DND-41 (cell line): Measurements from ENCODE around the gene CPA4.

Experiments
- ATAC-seq: fragments of 200-7000 bp; cut with Tn5 transposase; 3 replicates; pipeline ENCODE4 v1.9.1; 2021; ENCODE audit warnings: low read depth; ENCODE audit not compliant: insufficient read depth
- DNase-seq: peaks from one replicate; pipeline ENCODE4 v3.0.0-alpha.2; 2020
- H2AFZ ChIP-seq: 2 replicates; pipeline ENCODE4 v1.6.0; 2012; ENCODE audit warnings: low read depth, low read length
- H3K27ac ChIP-seq: 2 replicates; pipeline ENCODE4 v1.5.1; 2012; ENCODE audit warnings: low read length, inconsistent platforms
- H3K27me3 ChIP-seq: fragments of 200-600 bp; sonication (generic); 2 replicates; pipeline ENCODE4 v1.6.0; 2012; ENCODE audit warnings: low read length, mild to moderate bottlenecking, inconsistent platforms; ENCODE audit not compliant: insufficient read depth, poor library complexity
- H3K36me3 ChIP-seq: 2 replicates; pipeline ENCODE4 v1.5.1; 2012; ENCODE audit warnings: low read length, inconsistent platforms; ENCODE audit not compliant: insufficient read depth
- H3K4me1 ChIP-seq: 2 replicates; pipeline ENCODE4 v1.5.1; 2012; ENCODE audit warnings: mild to moderate bottlenecking, low read length; ENCODE audit not compliant: insufficient read depth
- H3K4me2 ChIP-seq: 2 replicates; pipeline ENCODE4 v1.6.0; 2012; ENCODE audit warnings: mild to moderate bottlenecking, moderate library complexity, low read length, inconsistent platforms; ENCODE audit not compliant: insufficient read depth
- H3K4me3 ChIP-seq, 2 experiments: fragments of 200-600 bp in 1 of 2; shearing (Covaris generic) in 1 of 2; 2 replicates each; pipeline ENCODE4 v1.5.1; 2012 to 2016; ENCODE audit warnings: inconsistent platforms in 2 of 2, low read length in 2 of 2, mild to moderate bottlenecking in 2 of 2, low read depth in 1 of 2, moderate library complexity in 1 of 2
- H3K79me2 ChIP-seq: 2 replicates; pipeline ENCODE4 v1.6.0; 2012; ENCODE audit warnings: low read length, inconsistent platforms; ENCODE audit not compliant: insufficient read depth
- H3K9ac ChIP-seq: 2 replicates; pipeline ENCODE4 v1.6.0; 2012; ENCODE audit warnings: low read depth, mild to moderate bottlenecking, inconsistent platforms, low read length, moderate library complexity
- H3K9me3 ChIP-seq: 2 replicates; pipeline ENCODE4 v1.5.1; 2012; ENCODE audit warnings: low read length, moderate library complexity, mild to moderate bottlenecking, inconsistent platforms; ENCODE audit not compliant: insufficient read depth, severe bottlenecking
- H4K20me1 ChIP-seq: 2 replicates; pipeline ENCODE4 v1.6.0; 2012; ENCODE audit warnings: low read length; ENCODE audit not compliant: insufficient read depth
- CTCF ChIP-seq: IDR thresholded peaks from 2 replicates; pipeline ENCODE4 v1.5.1; 2012; ENCODE audit warnings: borderline replicate concordance, low read length, moderate library complexity, mild to moderate bottlenecking; ENCODE audit not compliant: poor library complexity, severe bottlenecking; ENCODE audit errors: extremely low read depth
- EZH2 ChIP-seq: IDR thresholded peaks from 3 replicates; pipeline ENCODE4 v1.6.1; 2012; ENCODE audit warnings: borderline replicate concordance, low read depth, mild to moderate bottlenecking, moderate library complexity, low read length, inconsistent platforms; ENCODE audit not compliant: severe bottlenecking

Gene CPA4

GRCh38 chr7:130356876-130357611, 64.1 kb downstream of the CPA4 start:
- DNase-seq: no peak
- no peak overlapping the region for H2AFZ ChIP-seq
- H3K27ac ChIP-seq: no peak overlapping the region
- TF ChIP-seq CTCF: no peak
- no peak overlapping the region for H3K4me2 ChIP-seq
- H3K4me1 ChIP-seq: no peaks in the 10 kb centered on the region
- H3K9me3 ChIP-seq: peaks cover 7% of the 10 kb centered on the region
- no peaks in the 10 kb centered on the region for H3K79me2 ChIP-seq
- H3K9ac ChIP-seq: no peak overlapping the region
- no peaks in the 10 kb centered on the region for H3K36me3 ChIP-seq
- ATAC-seq: no peak
- no peaks in the 10 kb centered on the region for H4K20me1 ChIP-seq
- no peaks in the 10 kb centered on the region for H3K27me3 ChIP-seq
- no peak overlapping the region for H3K4me3 ChIP-seq

DNA sequence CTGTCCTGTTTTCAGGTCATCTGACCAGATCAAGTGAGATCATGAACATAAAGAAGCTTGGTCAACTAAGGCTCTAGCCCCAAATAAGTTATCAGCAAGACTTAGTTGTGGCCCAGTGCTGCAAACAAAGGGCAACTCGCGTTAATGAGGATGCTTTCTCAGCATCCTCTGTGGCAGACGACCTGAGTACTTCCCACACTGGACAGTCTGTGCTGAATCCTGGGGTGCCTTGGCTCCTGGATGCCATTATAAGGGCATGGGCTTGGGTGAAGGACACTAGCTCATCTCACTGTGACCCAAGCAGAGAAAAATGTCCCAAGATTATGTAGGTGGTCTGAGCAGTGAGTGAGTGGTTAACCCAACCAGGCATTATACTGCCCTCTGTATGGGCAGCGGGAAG, 65.5 kb downstream of the CPA4 start:
- Histone ChIP-seq H3K9ac (no peak overlapping the region), H3K36me3 (no peaks in the 10 kb centered on the region), H3K4me2 (no peak overlapping the region), H3K27me3 (no peaks in the 10 kb centered on the region), H2AFZ (no peak overlapping the region), H3K9me3 (peaks cover 7% of the 10 kb centered on the region), H3K27ac (no peak overlapping the region), H3K4me3 (no peak overlapping the region), H3K4me1 (no peaks in the 10 kb centered on the region), H3K79me2 (no peaks in the 10 kb centered on the region), H4K20me1 (no peaks in the 10 kb centered on the region)
- DNase-seq (no peak), ATAC-seq (no peak)
- TF ChIP-seq EZH2: no peak

- Histone ChIP-seq H3K4me2 (no peak overlapping the region), H4K20me1 (no peaks in the 10 kb centered on the region), H3K4me1 (no peaks in the 10 kb centered on the region), H3K9ac (no peak overlapping the region), H3K36me3 (no peaks in the 10 kb centered on the region), H3K27ac (no peak overlapping the region), H3K9me3 (peaks cover 7% of the 10 kb centered on the region), H3K4me3 (no peak overlapping the region), H2AFZ (no peak overlapping the region), H3K79me2 (no peaks in the 10 kb centered on the region), H3K27me3 (no peaks in the 10 kb centered on the region)
- TF ChIP-seq EZH2 (no peak), CTCF (no peak)
- ATAC-seq (no peak), DNase-seq (no peak)
Measured at GRCh38 chr7:130359276-130359857, 66.4 kb downstream of the CPA4 start.

GRCh38 chr7:130360518-130360917, 67.6 kb downstream of the CPA4 start:
- H3K27me3 ChIP-seq: no peaks in the 10 kb centered on the region
- ATAC-seq (no peak), DNase-seq (no peak)
- no peak overlapping the region for H3K4me3 ChIP-seq
- no peaks in the 10 kb centered on the region for H3K79me2 ChIP-seq
- H2AFZ ChIP-seq: no peak overlapping the region
- no peak overlapping the region for H3K27ac ChIP-seq
- no peaks in the 10 kb centered on the region for H3K36me3 ChIP-seq
- no peak overlapping the region for H3K9ac ChIP-seq
- TF ChIP-seq CTCF (no peak), EZH2 (no peak)
- H3K4me2 ChIP-seq: no peak overlapping the region
- H3K9me3 ChIP-seq: peaks cover 7% of the 10 kb centered on the region
- no peaks in the 10 kb centered on the region for H3K4me1 ChIP-seq
- H4K20me1 ChIP-seq: no peaks in the 10 kb centered on the region
